Chondrocyte (in vitro differentiated cells): ENCODE data around the gene CHRNA7. TPM values are rescaled to one million over a fixed set of nuclear protein-coding genes. Genes with fewer than 3 reads are reported as not detected.

Source experiments
- DNase-seq: peaks from one replicate; pipeline ENCODE4 v3.0.0; 2021; ENCODE audit warnings: mixed read lengths, low spot score
- H3K27ac Mint-ChIP-seq: one replicate; pipeline ENCODE4 v1.8.0; 2021; ENCODE audit warnings: mild to moderate bottlenecking, moderate library complexity, mixed read lengths; ENCODE audit not compliant: unreplicated experiment
- H3K27me3 Mint-ChIP-seq: 2 replicates; pipeline ENCODE4 v1.8.0; 2021; ENCODE audit warnings: low read depth, mixed read lengths
- H3K36me3 Mint-ChIP-seq: 2 replicates; pipeline ENCODE4 v1.8.0; 2021; ENCODE audit warnings: low read depth, mixed read lengths
- H3K4me1 Mint-ChIP-seq: 2 replicates; pipeline ENCODE4 v1.8.0; 2021; ENCODE audit warnings: low read depth, mild to moderate bottlenecking, mixed read lengths
- H3K4me3 Mint-ChIP-seq: one replicate; pipeline ENCODE4 v1.8.0; 2021; ENCODE audit warnings: mild to moderate bottlenecking, moderate library complexity, mixed read lengths; ENCODE audit not compliant: unreplicated experiment
- H3K9me3 Mint-ChIP-seq: 2 replicates; pipeline ENCODE4 v1.8.0; 2021; ENCODE audit warnings: low read depth, mixed read lengths
- CTCF ChIP-seq: fragments of 200-600 bp; sonication (generic); IDR thresholded peaks from 2 replicates; pipeline ENCODE4 v1.5.0; 2021; ENCODE audit warnings: antibody characterized with exemption, mild to moderate bottlenecking, moderate library complexity
- total RNA-seq: library from RNA; stranded (reverse); gene quantifications from 3 replicates; pipeline ENCODE4 v1.2.1, GENCODE V29; 2021

The CHRNA7 gene
- total RNA-seq, 1 donor from 2014 or later = 1.5 TPM

DNA sequence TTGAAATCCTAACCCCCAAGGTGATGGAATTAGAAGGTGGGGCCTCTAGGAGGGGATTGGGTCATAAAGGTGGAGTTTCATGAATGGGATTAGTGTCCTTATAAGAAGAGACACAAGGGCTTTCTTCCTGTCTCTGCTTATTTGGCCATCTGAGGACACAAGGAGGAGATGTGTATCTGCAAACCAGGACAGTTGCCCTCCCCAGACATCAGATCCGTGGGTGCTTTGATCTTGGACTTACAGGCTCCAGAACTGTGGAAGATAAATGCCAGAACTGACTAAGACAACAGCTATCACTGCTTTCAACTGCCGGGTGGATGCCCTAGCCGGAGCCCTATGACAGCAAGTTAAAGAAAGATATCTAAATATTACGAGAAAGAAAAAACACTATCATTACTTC, 94.4 kb downstream of the CHRNA7 start:
- no peak for DNase-seq
- no peak for TF ChIP-seq CTCF
- Mint-ChIP-seq H3K9me3 (no peaks in the 10 kb centered on the region), H3K27ac (no peak overlapping the region), H3K27me3 (peaks cover 18% of the 10 kb centered on the region), H3K36me3 (no peaks in the 10 kb centered on the region), H3K4me1 (no peaks in the 10 kb centered on the region), H3K4me3 (no peak overlapping the region)

- Mint-ChIP-seq H3K4me1 (no peaks in the 10 kb centered on the region), H3K36me3 (no peaks in the 10 kb centered on the region), H3K9me3 (no peaks in the 10 kb centered on the region), H3K27ac (no peak overlapping the region), H3K27me3 (peaks cover 18% of the 10 kb centered on the region), H3K4me3 (no peak overlapping the region)
- no peak for DNase-seq
- TF ChIP-seq CTCF = no peak
These were observed 95.3 kb downstream of the CHRNA7 start for GRCh38 chr15:32125595-32125994.

DNA sequence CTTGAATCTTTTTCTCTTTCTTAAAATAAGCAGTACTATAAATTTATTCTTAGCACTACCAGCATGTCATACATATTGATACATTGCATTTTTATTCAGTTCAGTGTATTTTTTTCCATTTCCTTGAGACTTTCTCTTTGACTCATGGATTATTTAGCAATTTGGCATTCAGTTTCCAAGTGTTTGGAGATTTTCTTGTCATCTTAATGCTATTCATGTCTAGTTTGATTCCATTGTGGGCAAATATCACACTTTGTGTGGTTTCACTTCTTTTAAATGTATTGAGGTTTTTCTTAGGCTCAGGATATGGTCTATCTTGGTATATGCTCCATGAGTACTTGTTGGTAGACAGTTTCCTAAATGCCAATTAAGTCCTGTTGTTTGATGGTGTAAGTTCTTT, 99.5 kb downstream of the CHRNA7 start:
- no peak overlapping the region for H3K27ac Mint-ChIP-seq
- peaks cover 14% of the 10 kb centered on the region for H3K27me3 Mint-ChIP-seq
- TF ChIP-seq CTCF = no peak
- no peaks in the 10 kb centered on the region for H3K36me3 Mint-ChIP-seq
- H3K4me3 Mint-ChIP-seq = no peak overlapping the region
- DNase-seq = no peak
- H3K9me3 Mint-ChIP-seq = no peaks in the 10 kb centered on the region
- H3K4me1 Mint-ChIP-seq = no peaks in the 10 kb centered on the region

GRCh38 chr15:32130823-32131222, 100.5 kb downstream of the CHRNA7 start:
- Mint-ChIP-seq H3K27me3 (peaks cover 6% of the 10 kb centered on the region), H3K4me3 (no peak overlapping the region), H3K9me3 (no peaks in the 10 kb centered on the region), H3K36me3 (no peaks in the 10 kb centered on the region), H3K27ac (no peak overlapping the region), H3K4me1 (no peaks in the 10 kb centered on the region)
- no peak for DNase-seq
- peak; percentile 23 for TF ChIP-seq CTCF

GRCh38 chr15:32131803-32132202, 101.5 kb downstream of the CHRNA7 start:
- H3K4me1 Mint-ChIP-seq = no peaks in the 10 kb centered on the region
- no peak for DNase-seq
- TF ChIP-seq CTCF = no peak
- H3K9me3 Mint-ChIP-seq = no peaks in the 10 kb centered on the region
- H3K36me3 Mint-ChIP-seq = no peaks in the 10 kb centered on the region
- no peak overlapping the region for H3K4me3 Mint-ChIP-seq
- H3K27me3 Mint-ChIP-seq = peaks cover 4% of the 10 kb centered on the region
- H3K27ac Mint-ChIP-seq = no peak overlapping the region
